NCI-H2227 (cell line): Measurements from ENCODE around the gene GSG1L.
A peak's percentile ranks its signal among the peaks of the same experiment; 100 is the strongest.

Experiments
- DNase-seq: peaks from one replicate; lab custom pipeline; 2025; ENCODE audit not compliant: unreplicated experiment; lab: John Stamatoyannopoulos, UW

The GSG1L gene

DNA sequence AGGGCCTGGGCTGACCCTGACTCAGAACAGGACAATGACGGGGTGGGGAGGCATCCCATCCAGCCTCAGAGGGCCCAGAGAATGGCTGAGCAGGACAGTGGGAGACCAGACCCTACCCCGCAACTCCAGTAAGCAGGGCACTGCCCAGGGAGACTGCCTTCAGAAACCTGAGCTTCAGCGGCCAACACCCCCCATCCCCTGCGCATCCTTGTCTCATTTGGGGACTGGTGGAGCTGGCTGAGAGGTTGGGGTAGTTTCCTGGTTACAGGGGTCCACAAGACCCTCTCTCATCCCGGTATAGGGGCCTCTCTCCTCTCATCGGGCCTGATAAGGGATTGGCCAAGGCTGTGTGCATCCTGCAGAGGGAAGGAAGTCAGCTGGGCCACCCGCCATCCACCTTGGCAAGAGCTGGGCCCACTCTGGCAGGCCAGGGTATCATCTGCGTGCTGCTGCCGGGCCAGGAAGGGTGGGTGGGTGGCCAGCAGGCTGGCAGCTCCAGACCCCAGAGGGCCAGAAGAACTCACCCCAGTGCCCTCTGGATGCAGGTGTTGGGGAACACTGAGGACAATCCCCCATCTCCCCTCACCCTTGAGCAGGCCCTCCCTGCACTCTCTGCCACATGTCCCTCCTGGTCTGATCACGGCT lies 284.5 kb downstream of the GSG1L start:
- no peak for DNase-seq

DNA sequence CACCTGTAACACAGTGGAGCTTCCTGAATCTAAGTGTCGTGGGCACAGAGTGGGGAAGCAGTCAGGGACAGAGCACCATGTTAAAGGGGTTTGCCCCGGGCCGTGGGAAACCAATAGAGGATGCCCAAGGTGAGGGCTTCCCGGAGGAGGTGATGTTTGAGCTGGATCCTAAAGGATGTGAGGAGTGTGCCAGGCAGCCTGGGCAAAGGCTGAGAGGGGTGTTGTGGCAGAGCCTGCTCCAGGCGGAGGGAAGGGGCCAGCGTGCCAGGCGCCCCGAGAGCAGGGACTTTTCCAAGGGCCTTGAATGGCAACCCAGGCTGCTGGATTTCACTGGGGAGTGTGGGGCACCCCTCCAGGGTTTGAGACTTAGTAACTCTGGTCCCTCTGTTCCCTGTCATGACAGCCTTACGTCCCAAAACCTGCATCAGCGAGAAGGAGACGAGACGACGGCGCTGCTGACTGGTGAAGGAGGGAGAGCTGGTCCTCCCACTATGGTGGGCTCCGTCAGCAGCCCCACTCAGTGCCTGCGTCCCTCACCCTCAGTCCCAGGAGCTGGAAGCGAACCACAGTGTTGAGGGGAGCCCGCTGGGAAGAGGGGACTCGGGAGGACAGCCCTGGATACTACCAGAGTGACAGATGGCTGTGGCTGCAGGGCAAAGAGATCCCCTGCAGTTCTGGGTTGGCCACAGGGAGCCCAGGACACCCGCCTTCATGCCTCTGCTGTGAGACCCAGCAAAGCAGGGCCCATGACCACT lies 285.2 kb downstream of the GSG1L start:
- no peak for DNase-seq

- no peak for DNase-seq
Measured at GRCh38 chr16:27777527-27777926, 286.0 kb downstream of the GSG1L start.

DNA sequence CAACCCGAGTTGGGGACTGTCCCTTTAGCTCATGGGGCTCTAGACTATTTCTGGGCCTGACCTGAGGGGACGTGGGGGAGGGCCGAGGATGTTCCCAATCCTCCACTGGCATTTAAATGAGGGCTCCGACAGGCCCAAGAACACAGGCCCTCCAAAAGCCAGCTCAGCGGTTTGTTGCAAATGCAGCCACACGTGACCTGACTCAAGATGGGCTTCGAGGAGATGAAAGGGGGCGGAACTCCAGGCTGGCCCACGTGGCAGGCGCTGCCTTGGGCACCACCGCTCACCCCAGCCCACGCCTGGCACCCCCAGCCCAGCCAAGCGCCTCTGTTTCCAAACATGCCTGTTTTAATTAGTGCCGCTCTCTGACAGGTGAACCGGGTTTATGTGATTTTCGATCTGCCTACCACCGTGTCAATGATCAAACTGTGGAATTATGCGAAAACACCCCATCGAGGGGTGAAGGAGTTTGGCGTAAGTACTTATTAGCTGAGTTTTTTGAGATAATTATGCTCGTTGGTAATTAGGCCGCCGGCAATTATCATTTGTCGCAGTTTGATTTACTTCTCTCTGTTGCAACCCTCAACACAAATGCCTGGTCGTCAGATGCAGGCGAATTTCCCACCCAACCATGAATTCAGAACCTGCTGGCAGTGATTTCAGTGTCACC lies 286.8 kb downstream of the GSG1L start:
- no peak for DNase-seq

- no peak for DNase-seq
Measured at GRCh38 chr16:27775254-27775653, 288.3 kb downstream of the GSG1L start.

GRCh38 chr16:27774779-27775178 lies 288.7 kb downstream of the GSG1L start:
- no peak for DNase-seq

DNA sequence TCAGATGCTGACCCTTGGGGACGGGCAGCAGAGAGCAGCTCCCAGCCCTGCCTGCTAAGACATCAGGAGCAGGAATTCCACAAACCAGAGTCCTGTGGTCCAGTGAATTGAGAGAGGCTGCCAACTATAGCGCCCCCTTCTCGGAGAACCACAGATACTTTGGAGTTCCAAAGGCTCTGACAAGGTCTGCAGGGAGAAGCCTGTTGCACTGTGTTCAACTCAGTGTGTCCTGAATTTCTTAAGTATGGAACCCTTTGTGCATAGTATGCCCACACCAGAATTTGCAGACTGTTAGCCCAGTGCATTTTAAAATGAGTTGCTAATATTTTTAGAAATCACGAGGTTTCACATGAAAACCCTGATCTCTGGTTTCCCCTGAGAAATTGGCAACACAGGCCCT lies 290.2 kb downstream of the GSG1L start:
- DNase-seq: no peak

GRCh38 chr16:27772093-27772825 lies 291.3 kb downstream of the GSG1L start:
- DNase-seq: no peak

DNA sequence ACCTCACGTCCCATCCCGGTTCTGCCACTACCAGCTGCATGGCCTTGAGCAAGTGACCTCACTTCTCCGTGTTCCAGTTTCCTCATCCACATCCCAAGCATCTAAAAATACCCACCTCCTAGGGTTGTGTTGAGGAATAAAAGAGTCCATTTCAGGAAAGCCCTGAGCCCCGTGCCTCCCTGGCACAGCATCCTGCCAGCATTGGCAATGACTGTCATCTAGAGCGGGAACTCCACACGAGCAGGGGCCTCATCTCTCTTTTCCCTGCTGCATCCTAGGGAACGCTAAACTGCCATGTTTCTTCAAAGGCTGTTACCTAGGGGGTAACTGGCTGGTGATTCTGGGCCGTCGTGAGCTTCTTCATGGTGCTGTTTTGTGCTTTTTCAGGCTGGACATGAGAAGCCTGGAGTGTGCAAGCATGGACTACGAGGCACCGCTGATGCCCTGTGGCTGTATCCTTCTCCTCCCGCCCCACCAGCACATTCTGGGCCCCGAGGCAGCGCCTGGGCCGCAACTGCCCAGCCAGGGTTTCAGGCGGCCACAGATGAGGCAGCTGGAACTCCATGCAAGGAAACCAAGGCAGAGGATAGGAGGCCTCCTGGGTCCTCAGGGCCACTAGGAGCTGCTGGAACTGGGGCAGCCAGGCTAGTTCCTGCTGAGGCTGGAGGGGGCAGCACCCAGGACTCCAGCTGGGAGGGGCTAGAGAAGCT lies 292.2 kb downstream of the GSG1L start:
- DNase-seq: no peak

GRCh38 chr16:27770271-27771196 lies 293.0 kb downstream of the GSG1L start:
- DNase-seq: no peak

- peak; percentile 31 for DNase-seq
Measured at GRCh38 chr16:27769561-27770255, 293.8 kb downstream of the GSG1L start.

DNA sequence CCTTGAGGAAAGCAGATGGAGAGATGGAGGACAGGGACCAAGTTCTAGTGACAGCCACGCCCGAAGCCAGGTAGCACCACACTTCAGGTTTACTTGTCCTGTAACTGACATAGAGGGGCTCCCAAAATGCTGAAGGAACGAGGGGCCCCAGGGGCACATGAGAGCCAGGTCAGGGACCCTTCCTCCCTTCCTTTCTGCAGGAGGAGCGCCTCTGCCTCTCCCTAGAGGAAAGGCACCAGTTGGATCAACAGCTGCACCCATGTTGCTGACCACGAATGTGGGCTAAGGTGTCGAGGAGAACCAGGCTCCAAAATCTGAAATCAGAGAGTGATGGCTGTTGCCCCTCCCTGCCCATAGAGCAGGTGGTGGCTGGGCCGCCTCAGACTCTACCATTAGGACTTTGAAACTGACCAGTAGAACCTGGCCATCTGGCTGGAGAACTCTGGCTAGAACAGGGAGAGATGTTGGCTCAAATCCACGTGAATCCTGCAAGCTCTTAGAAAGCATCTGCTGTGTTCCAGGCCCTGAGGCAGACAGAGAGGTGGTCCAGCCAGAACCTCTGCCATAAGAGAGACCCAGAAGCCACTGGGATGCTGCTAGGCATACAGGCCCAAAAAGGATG lies 294.8 kb downstream of the GSG1L start:
- DNase-seq: no peak

DNA sequence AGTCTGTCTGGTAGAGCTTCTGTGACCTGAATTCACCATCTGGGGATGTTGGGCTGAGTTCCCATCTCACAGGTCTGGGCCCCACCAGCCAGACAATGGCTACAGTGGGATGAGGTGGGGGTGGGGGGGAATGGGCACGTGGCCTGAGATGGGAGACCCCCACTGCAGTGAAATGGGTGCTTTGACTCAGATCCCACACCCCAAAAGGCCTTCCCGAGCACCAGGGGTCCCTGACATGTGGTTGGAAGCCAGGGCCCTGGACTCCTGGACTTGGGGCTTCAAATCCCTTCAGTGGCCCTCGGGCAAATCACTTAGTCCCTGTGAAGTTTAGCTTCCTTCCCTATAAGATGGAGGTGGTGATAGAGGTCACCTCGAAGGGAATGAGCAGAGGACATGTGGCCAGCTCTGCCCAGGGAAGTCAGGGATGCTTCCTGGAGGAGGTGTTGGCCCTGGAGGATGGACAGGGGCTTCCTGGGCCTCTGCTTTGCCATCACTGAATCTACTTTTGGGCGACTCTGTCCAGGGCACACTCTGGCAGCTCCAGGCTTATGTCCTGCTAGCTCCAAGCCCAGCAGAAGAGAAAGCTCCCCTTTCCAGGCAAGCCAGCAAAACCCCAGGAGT lies 295.4 kb downstream of the GSG1L start:
- no peak for DNase-seq

- no peak for DNase-seq
Measured at GRCh38 chr16:27767081-27767480, 296.4 kb downstream of the GSG1L start.

DNA sequence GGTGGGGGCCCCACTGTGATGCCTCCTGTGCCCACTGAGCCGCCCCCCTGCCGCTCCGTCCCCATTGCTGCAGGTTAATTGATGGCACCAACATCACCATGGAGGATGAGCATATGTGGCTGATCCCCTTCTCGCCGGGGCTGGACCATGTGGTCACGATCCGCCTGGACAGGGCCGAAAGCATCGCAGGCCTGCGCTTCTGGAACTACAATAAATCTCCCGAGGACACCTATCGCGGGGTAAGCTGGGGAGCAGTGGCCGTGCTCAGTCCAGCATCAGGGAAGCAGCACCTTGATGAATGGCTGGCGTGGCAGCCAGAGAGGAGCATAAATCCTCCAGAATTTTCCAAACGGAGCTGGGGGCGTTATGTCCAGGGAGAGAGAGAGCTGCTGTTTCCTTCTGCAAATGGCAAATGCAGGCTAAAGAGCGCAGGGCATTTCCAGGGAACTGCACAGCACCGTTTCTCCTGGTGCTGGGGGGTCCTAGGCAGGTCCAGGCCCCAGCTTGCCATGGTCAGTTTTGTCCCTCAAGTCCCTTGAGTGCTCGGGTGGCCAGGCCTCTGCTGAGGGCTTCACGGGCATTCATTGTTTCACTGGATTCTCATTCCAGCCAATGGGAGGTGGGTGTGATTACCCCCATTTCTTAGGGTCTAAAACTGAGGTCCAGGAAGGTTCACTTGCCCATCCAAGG lies 297.1 kb downstream of the GSG1L start:
- no peak for DNase-seq

DNA sequence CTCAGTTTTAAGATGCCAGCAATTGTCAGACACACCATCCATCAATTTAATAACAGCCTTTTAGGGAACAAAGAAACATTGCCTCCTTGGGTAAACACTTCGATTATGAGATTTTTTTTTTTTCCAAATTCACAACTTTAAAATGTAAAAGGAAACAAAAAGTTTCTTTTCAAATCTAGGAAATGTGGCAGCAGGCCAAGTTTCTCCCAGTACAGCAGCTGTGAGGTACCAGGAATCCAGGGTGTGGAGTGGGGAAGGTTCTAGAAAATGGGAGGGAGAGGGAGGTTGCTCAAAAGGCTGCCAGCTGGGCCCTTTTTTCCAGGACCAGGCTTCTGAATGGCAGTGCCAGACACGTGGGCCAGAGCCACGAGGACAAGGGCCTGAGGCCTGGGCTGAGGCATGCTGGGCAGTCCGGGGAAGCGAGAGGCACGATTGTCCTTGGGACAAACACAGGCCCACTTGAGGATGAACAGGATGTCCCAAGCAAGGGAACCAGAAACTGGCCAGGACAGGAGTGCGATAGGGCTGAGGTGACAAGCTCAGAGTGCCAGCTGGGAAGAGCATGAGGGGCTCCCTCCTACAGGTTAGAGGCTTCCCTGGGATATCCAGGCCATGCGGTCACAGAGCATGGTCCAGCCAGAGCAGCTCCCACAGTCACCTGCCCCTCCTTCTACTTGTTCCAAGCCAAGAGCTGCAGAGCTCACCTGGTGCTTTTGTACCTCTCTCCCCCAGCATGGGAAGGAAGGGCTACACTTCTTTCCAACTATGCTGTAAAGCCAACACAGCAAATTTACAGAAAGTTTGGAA lies 298.4 kb downstream of the GSG1L start:
- no peak for DNase-seq

- DNase-seq: no peak
Measured at GRCh38 chr16:27764427-27764826, 299.1 kb downstream of the GSG1L start.
